BLaER1 treated with 17β-estradiol and CSF1 and Interleukin-3, amounts not matched to agents 10 nM and 100 nM (cell line): ENCODE measurements around the gene ZBTB22.
"Not testable (repeated sequence)": the region's sequence is repeated elsewhere in the genome, so short reads cannot be mapped to it uniquely, and the experiment has no call there.

ENCODE experiments used
- H3K27ac ChIP-seq, 11 experiments: shearing (Covaris generic); formaldehyde crosslinking; 2 replicates each; pipeline ENCODE4 v1.8.1; 2022
- H3K27me3 ChIP-seq, 11 experiments: shearing (Covaris generic); formaldehyde crosslinking; 2 replicates each; pipeline ENCODE4 v1.8.1; 2022
- H3K36me3 ChIP-seq, 11 experiments: shearing (Covaris generic); formaldehyde crosslinking; 2 replicates each; pipeline ENCODE4 v1.8.1; 2022
- H3K4me1 ChIP-seq, 10 experiments: shearing (Covaris generic); formaldehyde crosslinking; 2 replicates each; pipeline ENCODE4 v1.8.1; 2022
- H3K4me2 ChIP-seq, 11 experiments: shearing (Covaris generic); formaldehyde crosslinking; 2 replicates each; pipeline ENCODE4 v1.8.1; 2022
- H3K4me3 ChIP-seq, 10 experiments: shearing (Covaris generic); formaldehyde crosslinking; 2 replicates each; pipeline ENCODE4 v1.8.1; 2022
- H3K9ac ChIP-seq, 11 experiments: shearing (Covaris generic); formaldehyde crosslinking; 2 replicates each; pipeline ENCODE4 v1.8.1; 2022
- H3K9me3 ChIP-seq, 11 experiments: shearing (Covaris generic); formaldehyde crosslinking; replicated peaks in 1 of 11; 2 replicates each; pipeline ENCODE4 v1.8.1; 2022
- H4K20me1 ChIP-seq, 11 experiments: shearing (Covaris generic); formaldehyde crosslinking; 2 replicates each; pipeline ENCODE4 v1.8.1; 2022
- Cebpa-rat ChIP-seq, 11 experiments: shearing (Covaris generic); IDR thresholded peaks; 2 replicates each; pipeline ENCODE4 v1.8.1; 2022

ZBTB22 gene

DNA sequence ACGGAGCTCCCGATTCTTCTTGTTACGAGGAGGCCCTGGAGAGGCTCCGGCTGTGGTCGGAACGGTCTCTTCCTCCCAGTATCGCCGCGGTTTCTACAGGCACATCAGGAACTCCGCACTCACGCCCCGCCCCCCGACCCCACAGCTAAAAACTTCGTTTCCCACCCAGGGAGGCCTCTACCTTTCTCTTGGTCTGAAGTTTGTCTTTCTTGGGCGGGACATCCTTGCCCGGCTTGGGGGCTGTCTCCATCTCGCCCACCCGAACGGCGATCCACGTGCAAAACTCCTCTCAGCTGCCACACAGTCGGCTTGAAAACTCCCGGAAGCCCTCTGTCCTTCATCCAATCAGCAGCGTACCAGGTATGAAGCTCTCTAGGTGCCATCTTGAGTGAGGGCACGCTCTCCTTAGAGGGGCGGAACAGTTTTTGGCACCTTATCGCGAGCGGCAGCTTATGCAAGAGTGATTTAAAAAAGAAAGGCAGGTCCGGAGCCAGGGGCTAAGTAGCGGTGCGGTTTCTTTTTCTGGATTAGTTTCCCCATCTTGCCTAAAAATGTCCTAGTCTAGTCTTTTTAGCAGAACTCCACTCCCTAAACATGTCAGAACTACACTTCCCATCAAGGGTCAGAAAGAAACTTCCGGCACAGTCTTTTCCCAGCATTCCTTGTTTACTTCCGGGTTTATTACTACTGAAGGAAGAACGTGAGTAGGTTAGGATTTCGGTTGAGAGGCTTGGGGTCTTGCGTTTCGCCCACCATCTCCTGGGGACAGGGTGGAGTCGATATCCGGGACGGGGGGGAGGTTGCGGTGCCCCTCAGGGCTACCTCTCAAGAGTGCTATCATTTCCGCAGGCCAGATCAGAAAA, 28.4 kb downstream of the ZBTB22 start, which contains the start of the genes PFDN6 and WDR46:
TSS of gene PFDN6 (plus strand) at position 681 of the 863 bp plus-strand sequence. CDS start 256 bp downstream, outside the sequence.
TSS of gene WDR46 (minus strand) at position 319 of the 863 bp plus-strand sequence. CDS start at position 250, 69 bp downstream.
- no peak for TF ChIP-seq Cebpa-rat (IDR thresholded peaks at IDR 0.05)
- no peaks in the 10 kb centered on the region for H3K27me3 ChIP-seq
- peaks cover 0 to 55% (median 26%) of the 10 kb centered on the region in 11 experiments; a peak in 16 of 22 replicates for H4K20me1 ChIP-seq
- peak within 1 kb of the TSS; percentile 87 to 100 (median 97) for H3K4me2 ChIP-seq
- H3K9ac ChIP-seq: peak within 1 kb of the TSS; percentile 81 to 90 (median 86)
- no peaks in the 10 kb centered on the region for H3K9me3 ChIP-seq
- H3K4me1 ChIP-seq: peaks cover 27 to 63% (median 39%) of the 10 kb centered on the region in 10 experiments
- peaks cover 69 to 79% (median 74%) of the 10 kb centered on the region in 11 experiments for H3K36me3 ChIP-seq
- peak within 1 kb of the TSS; percentile 73 to 91 (median 82) for H3K4me3 ChIP-seq
- peak within 1 kb of the TSS; percentile 57 to 85 (median 75); a peak in 21 of 22 replicates for H3K27ac ChIP-seq

DNA sequence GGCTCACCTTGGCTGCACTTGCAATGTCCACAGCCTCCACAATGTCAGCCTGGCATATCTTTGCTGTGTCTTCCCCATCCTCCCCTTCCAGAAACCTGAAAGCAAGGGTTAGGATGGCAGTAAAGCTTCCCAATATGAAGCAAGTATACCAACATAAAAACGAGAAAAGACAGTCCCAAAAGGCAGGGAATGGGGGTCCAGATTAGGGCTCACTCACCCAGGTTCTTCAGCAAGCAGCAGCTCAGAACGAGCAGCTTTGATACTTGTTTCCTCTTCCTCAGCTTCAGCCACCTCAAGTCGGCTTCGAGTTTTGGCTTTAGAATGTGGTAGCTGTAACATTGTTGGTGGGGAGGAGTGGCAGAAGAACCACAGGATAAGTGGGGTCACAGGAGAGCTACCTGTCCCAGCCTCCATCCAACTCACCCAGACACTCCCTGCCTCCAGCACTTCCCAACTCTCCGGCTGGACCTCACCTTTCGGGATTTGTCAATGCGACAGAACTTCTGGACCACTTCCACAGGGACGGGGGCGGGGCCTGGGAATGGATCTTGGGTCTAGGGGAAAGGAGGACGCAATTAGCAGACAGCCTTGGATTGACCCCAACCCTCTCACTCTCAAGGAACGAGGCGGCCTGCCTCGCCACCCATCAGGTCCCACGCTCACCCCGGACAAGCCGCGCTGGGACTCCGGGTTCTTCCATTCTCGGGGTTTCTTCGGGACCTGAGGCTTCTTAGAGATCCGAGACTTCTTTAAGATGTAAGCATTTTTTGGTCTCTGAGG, 29.2 kb downstream of the ZBTB22 start:
- H3K36me3 ChIP-seq: peaks cover 69 to 79% (median 74%) of the 10 kb centered on the region in 11 experiments
- peak overlapping the region; percentile 87 to 100 (median 97) for H3K4me2 ChIP-seq
- H3K9me3 ChIP-seq: no peaks in the 10 kb centered on the region
- H3K4me1 ChIP-seq: peaks cover 27 to 55% (median 39%) of the 10 kb centered on the region in 10 experiments
- no peaks in the 10 kb centered on the region for H3K27me3 ChIP-seq
- H4K20me1 ChIP-seq: peaks cover 0 to 63% (median 26%) of the 10 kb centered on the region in 11 experiments; a peak in 16 of 22 replicates
- no peak for TF ChIP-seq Cebpa-rat (IDR thresholded peaks at IDR 0.05)
- peak overlapping the region; percentile 30 to 85 (median 75); a peak in 21 of 22 replicates for H3K27ac ChIP-seq
- peak overlapping the region; percentile 73 to 91 (median 82) for H3K4me3 ChIP-seq
- H3K9ac ChIP-seq: peak overlapping the region; percentile 81 to 90 (median 86)

DNA sequence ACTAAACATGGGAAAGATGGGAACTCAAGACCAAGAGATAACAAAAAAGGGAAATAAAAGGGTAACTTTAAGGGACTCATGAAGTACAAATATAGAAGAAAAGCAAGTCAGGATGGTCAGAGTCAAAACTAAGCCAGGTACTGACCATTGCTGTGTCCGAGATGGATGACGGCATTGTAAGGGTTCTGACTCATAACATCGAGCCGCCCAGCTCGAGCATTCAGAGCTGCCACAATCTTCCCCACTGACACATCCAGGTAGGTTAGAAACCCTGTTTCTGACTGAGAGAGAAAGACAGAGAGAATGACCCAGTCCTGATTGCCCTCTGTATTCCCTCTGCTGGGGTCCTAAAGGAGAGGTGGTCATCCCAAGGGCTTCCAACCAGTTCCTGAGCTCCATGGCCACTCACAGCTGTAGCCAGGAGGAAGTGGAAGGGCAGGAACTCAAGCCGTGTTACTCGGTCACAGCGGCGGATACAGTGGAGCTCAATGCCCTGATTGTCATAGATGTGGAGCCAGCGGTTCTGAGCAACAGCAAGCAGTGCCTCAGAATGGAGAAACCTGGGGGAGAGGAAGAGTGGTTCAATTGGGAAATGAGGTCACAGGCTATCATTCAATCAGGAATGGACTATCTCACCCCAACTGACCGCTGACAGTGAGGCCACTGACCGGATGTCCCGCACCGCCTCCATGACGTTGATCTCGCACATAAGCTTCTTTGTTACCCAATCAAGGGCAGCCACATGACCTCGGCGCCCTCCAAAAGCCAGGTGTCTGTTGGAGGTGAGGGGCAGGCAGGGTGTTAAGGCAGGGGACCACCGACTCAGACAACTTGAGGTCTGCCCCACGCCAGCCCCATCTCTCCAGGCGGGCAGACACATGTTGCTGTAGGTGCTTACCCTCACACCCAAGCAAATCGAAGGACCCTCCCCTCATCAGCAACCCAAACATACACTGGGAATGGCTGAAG, 30.3 kb downstream of the ZBTB22 start:
- peak overlapping the region; percentile 87 to 100 (median 97) for H3K4me2 ChIP-seq
- H3K36me3 ChIP-seq: peaks cover 69 to 79% (median 74%) of the 10 kb centered on the region in 11 experiments
- H3K4me3 ChIP-seq: peak overlapping the region in 9 of 10 experiments; percentile 73 to 91 (median 81); a peak in 16 of 20 replicates
- H3K9ac ChIP-seq: peak overlapping the region in 10 of 11 experiments; percentile 82 to 90 (median 86); a peak in 21 of 22 replicates
- TF ChIP-seq Cebpa-rat (IDR thresholded peaks at IDR 0.05): no peak
- no peaks in the 10 kb centered on the region for H3K9me3 ChIP-seq
- peak overlapping the region in 1 of 11 experiments; percentile 85; a peak in 1 of 22 replicates for H3K27ac ChIP-seq
- peaks cover 0 to 73% (median 20%) of the 10 kb centered on the region in 11 experiments; a peak in 16 of 22 replicates for H4K20me1 ChIP-seq
- peaks cover 27 to 45% (median 35%) of the 10 kb centered on the region in 10 experiments for H3K4me1 ChIP-seq
- no peaks in the 10 kb centered on the region for H3K27me3 ChIP-seq

DNA sequence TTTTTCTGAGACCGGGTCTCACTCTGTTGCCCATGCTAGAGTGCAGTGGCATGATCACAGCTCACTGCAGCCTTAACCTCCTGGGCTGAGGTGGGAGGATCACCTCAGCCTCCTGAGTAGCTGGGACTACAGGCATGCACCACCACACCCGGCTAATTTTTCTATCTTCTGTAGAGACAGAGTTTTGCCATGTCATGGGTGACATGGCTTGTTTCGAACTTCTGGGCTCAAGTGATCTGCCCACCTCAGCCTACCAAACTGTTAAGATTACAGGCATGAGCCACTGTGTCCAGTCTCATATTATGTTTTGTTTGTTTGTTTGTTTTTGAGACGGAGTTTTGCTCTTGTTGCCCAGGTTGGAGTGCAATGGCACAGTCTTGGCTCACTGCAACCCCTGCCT, 32.3 kb downstream of the ZBTB22 start:
- not testable (repeated sequence) for H3K9me3 ChIP-seq, H3K4me3 ChIP-seq, H3K27me3 ChIP-seq, H3K27ac ChIP-seq, H3K9ac ChIP-seq, H3K4me2 ChIP-seq
- peaks cover 64 to 81% (median 79%) of the 10 kb centered on the region in 11 experiments for H3K36me3 ChIP-seq
- peaks cover 0 to 79% (median 25%) of the 10 kb centered on the region in 11 experiments; a peak in 17 of 22 replicates for H4K20me1 ChIP-seq
- peaks cover 23 to 44% (median 30%) of the 10 kb centered on the region in 10 experiments for H3K4me1 ChIP-seq

DNA sequence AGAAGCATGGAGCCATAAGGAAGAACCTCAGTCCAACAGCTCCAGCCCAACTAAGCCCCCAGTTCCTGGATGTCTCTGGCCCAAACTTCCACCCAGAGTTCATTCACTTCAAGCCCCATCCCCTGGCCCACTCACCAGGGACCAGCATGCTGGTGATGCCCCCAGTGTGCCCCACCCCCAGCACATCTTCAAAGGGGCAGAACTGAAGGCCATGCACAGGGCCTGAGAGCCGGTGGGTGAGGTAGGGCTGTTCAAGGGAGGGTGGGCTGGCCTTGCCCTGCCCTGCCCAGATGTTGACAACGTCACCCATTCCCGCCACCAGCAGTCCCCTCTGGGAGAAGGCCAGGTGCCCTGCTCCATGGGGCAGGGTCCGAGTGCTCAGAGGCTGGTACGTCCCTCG, 37.0 kb downstream of the ZBTB22 start:
- peak overlapping the region; percentile 7 to 83 (median 29); a peak in 14 of 22 replicates for H3K9ac ChIP-seq

DNA sequence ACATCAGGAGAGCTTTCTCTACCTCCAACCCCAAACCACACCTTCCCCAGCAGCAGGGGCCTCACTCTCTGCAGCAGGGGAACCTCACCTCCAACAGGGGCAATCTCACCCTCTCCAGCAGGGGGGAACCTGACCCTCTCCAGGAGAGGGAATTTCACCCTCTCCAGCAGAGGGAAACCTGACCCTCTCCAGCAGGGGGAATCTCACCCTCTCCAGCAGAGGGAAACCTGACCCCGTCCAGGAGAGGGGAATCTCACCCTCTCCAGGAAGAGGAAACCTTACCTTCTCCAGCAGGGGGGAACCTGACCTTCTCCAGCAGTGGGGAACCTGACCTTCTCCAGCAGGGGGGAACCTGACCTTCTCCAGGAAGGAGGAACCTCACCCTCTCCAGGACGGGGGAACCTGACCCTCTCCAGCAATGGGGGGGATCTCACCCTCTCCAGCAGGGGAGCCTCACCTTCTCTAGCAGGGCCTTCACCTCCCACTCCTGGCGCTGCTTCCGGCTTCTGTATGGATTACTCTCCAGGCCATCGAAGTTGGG, 37.5 kb downstream of the ZBTB22 start:
- no peak for TF ChIP-seq Cebpa-rat (IDR thresholded peaks at IDR 0.05)
- Histone ChIP-seq H4K20me1 (peaks cover 11 to 94% (median 62%) of the 10 kb centered on the region in 11 experiments; a peak in 21 of 22 replicates), H3K9ac (peak overlapping the region in 10 of 11 experiments; percentile 12 to 98 (median 34); a peak in 13 of 22 replicates), H3K36me3 (peaks cover 65 to 90% (median 83%) of the 10 kb centered on the region in 11 experiments), H3K27me3 (no peaks in the 10 kb centered on the region), H3K27ac (peak overlapping the region in 4 of 11 experiments; percentile 16 to 41 (median 32); a peak in 5 of 22 replicates), H3K4me3 (no peak overlapping the region), H3K9me3 (no peaks in the 10 kb centered on the region), H3K4me2 (peak overlapping the region; percentile 1 to 99 (median 95); a peak in 12 of 22 replicates), H3K4me1 (peaks cover 49 to 66% (median 55%) of the 10 kb centered on the region in 10 experiments)

More for the DNA sequence above, 37.0 kb downstream of the ZBTB22 start:
- Histone ChIP-seq H3K27me3 (no peaks in the 10 kb centered on the region), H3K4me3 (no peak overlapping the region), H3K4me2 (peak overlapping the region in 10 of 11 experiments; percentile 1 to 99 (median 33); a peak in 11 of 22 replicates), H3K27ac (peak overlapping the region in 4 of 11 experiments; percentile 7 to 41 (median 25); a peak in 4 of 22 replicates), H3K36me3 (peaks cover 64 to 90% (median 83%) of the 10 kb centered on the region in 11 experiments), H3K9me3 (no peaks in the 10 kb centered on the region), H4K20me1 (peaks cover 6 to 94% (median 57%) of the 10 kb centered on the region in 11 experiments; a peak in 21 of 22 replicates), H3K4me1 (peaks cover 44 to 61% (median 50%) of the 10 kb centered on the region in 10 experiments)
- no peak for TF ChIP-seq Cebpa-rat (IDR thresholded peaks at IDR 0.05)

DNA sequence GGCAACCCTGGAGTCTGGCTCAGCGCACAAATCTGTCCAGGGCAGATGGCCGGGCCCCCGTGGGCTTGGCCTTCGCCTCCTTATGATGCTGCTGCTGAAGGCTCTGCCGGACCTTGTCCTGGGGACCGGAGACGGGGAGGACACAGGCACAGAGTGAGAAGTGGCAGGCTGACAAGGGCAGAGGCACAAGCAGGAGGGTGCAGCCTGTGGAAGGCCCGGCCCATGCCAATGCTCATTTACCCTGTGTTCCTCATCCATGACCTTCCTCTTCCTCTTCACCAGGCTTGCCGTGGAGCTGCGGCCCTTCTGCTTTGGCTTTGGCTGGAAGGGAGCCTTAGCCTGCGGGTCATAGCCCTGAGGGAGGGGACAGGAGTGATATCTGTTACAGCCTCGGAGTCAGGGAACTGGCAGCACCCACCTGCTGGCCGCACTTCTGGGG, 38.3 kb downstream of the ZBTB22 start:
- H4K20me1 ChIP-seq: peaks cover 19 to 94% (median 69%) of the 10 kb centered on the region in 11 experiments; a peak in 21 of 22 replicates
- peak overlapping the region in 10 of 11 experiments; percentile 17 to 99 (median 94); a peak in 15 of 22 replicates for H3K9ac ChIP-seq
- H3K4me2 ChIP-seq: peak overlapping the region; percentile 31 to 99 (median 96); a peak in 19 of 22 replicates
- H3K27ac ChIP-seq: peak overlapping the region in 5 of 11 experiments; percentile 15 to 33 (median 29); a peak in 7 of 22 replicates
- no peaks in the 10 kb centered on the region for H3K27me3 ChIP-seq
- H3K36me3 ChIP-seq: peaks cover 65 to 90% (median 83%) of the 10 kb centered on the region in 11 experiments
- no peak for TF ChIP-seq Cebpa-rat (IDR thresholded peaks at IDR 0.05)
- H3K9me3 ChIP-seq: no peaks in the 10 kb centered on the region
- H3K4me3 ChIP-seq: peak overlapping the region in 5 of 10 experiments; percentile 4 to 90 (median 69); a peak in 4 of 20 replicates
- H3K4me1 ChIP-seq: peaks cover 56 to 74% (median 62%) of the 10 kb centered on the region in 10 experiments
